ENCODE results near the gene DAGLA. TPM values are rescaled to one million over a fixed set of nuclear protein-coding genes. Genes with fewer than 3 reads are reported as not detected.

The DAGLA gene
- total RNA-seq, 1 donor, result 3.6 TPM

- Histone ChIP-seq H2AFZ (ENCODE audit: low read length) (no peak overlapping the region), H3K4me2 (ENCODE audit: insufficient read depth, low read length) (no peak overlapping the region), H3K36me3 (ENCODE audit: insufficient read depth, low read length) (peaks cover 28% of the 10 kb centered on the region), H3K79me2 (ENCODE audit: insufficient read depth, low read length) (no peaks in the 10 kb centered on the region), H4K20me1 (ENCODE audit: insufficient read depth, low read length) (no peaks in the 10 kb centered on the region), H3K4me3 (ENCODE audit: insufficient read depth, low read length) (no peak overlapping the region), H3K9me3 (ENCODE audit: low read depth, low read length) (no peaks in the 10 kb centered on the region), H3K27ac (ENCODE audit: low read depth, low read length) (no peak overlapping the region), H3K27me3 (ENCODE audit: insufficient read depth, low read length) (no peaks in the 10 kb centered on the region), H3K4me1 (ENCODE audit: insufficient read depth, low read length) (peaks cover 3% of the 10 kb centered on the region)
- DNase-seq (ENCODE audit: insufficient read length, low spot score, missing footprints), result no peak
- TF ChIP-seq CTCF (IDR thresholded peaks at IDR 0.05; ENCODE audit: extremely low read depth, low read depth, low read length), result no peak
Measured at GRCh38 chr11:61724437-61724836, 44.2 kb downstream of the DAGLA start.

- no peak for DNase-seq (ENCODE audit: insufficient read length, low spot score, missing footprints)
Measured at GRCh38 chr11:61725781-61726231, 45.6 kb downstream of the DAGLA start.

GRCh38 chr11:61726775-61727174 lies 46.6 kb downstream of the DAGLA start:
- peaks cover 5% of the 10 kb centered on the region for H3K4me1 ChIP-seq (ENCODE audit: insufficient read depth, low read length)
- H3K4me2 ChIP-seq (ENCODE audit: insufficient read depth, low read length), result no peak overlapping the region
- no peaks in the 10 kb centered on the region for H3K27me3 ChIP-seq (ENCODE audit: insufficient read depth, low read length)
- H3K27ac ChIP-seq (ENCODE audit: low read depth, low read length), result no peak overlapping the region
- peaks cover 23% of the 10 kb centered on the region for H3K36me3 ChIP-seq (ENCODE audit: insufficient read depth, low read length)
- no peaks in the 10 kb centered on the region for H3K9me3 ChIP-seq (ENCODE audit: low read depth, low read length)
- no peak for TF ChIP-seq CTCF (IDR thresholded peaks at IDR 0.05; ENCODE audit: extremely low read depth, low read depth, low read length)
- H4K20me1 ChIP-seq (ENCODE audit: insufficient read depth, low read length), result no peaks in the 10 kb centered on the region
- DNase-seq (ENCODE audit: insufficient read length, low spot score, missing footprints), result no peak
- H3K79me2 ChIP-seq (ENCODE audit: insufficient read depth, low read length), result no peaks in the 10 kb centered on the region
- H2AFZ ChIP-seq (ENCODE audit: low read length), result no peak overlapping the region
- no peak overlapping the region for H3K4me3 ChIP-seq (ENCODE audit: insufficient read depth, low read length)

More at GRCh38 chr11:61725781-61726231, 45.6 kb downstream of the DAGLA start:
- no peak overlapping the region for H3K4me3 ChIP-seq (ENCODE audit: insufficient read depth, low read length)
- H3K4me2 ChIP-seq (ENCODE audit: insufficient read depth, low read length), result no peak overlapping the region
- no peaks in the 10 kb centered on the region for H4K20me1 ChIP-seq (ENCODE audit: insufficient read depth, low read length)
- TF ChIP-seq CTCF (IDR thresholded peaks at IDR 0.05; ENCODE audit: extremely low read depth, low read depth, low read length), result no peak
- no peak overlapping the region for H2AFZ ChIP-seq (ENCODE audit: low read length)
- no peaks in the 10 kb centered on the region for H3K9me3 ChIP-seq (ENCODE audit: low read depth, low read length)
- no peaks in the 10 kb centered on the region for H3K79me2 ChIP-seq (ENCODE audit: insufficient read depth, low read length)
- no peaks in the 10 kb centered on the region for H3K27me3 ChIP-seq (ENCODE audit: insufficient read depth, low read length)
- peaks cover 3% of the 10 kb centered on the region for H3K4me1 ChIP-seq (ENCODE audit: insufficient read depth, low read length)
- H3K36me3 ChIP-seq (ENCODE audit: insufficient read depth, low read length), result peaks cover 25% of the 10 kb centered on the region
- H3K27ac ChIP-seq (ENCODE audit: low read depth, low read length), result no peak overlapping the region

- Histone ChIP-seq H3K4me3 (ENCODE audit: insufficient read depth, low read length) (no peak overlapping the region), H3K9me3 (ENCODE audit: low read depth, low read length) (no peaks in the 10 kb centered on the region), H4K20me1 (ENCODE audit: insufficient read depth, low read length) (no peaks in the 10 kb centered on the region), H2AFZ (ENCODE audit: low read length) (no peak overlapping the region), H3K4me2 (ENCODE audit: insufficient read depth, low read length) (no peak overlapping the region), H3K4me1 (ENCODE audit: insufficient read depth, low read length) (peaks cover 8% of the 10 kb centered on the region), H3K27me3 (ENCODE audit: insufficient read depth, low read length) (no peaks in the 10 kb centered on the region), H3K36me3 (ENCODE audit: insufficient read depth, low read length) (peaks cover 20% of the 10 kb centered on the region), H3K27ac (ENCODE audit: low read depth, low read length) (no peak overlapping the region), H3K79me2 (ENCODE audit: insufficient read depth, low read length) (no peaks in the 10 kb centered on the region)
- TF ChIP-seq CTCF (IDR thresholded peaks at IDR 0.05; ENCODE audit: extremely low read depth, low read depth, low read length), result no peak
- DNase-seq (ENCODE audit: insufficient read length, low spot score, missing footprints), result no peak
Measured at GRCh38 chr11:61727401-61727811, 47.2 kb downstream of the DAGLA start.

All from osteoblast (primary cell).